Psoas muscle (tissue), 8 donors: ENCODE data around the gene UCHL3. TPM values are rescaled to one million over a fixed set of nuclear protein-coding genes. Genes with fewer than 3 reads are reported as not detected.

Experiments
- ATAC-seq, 4 donors: fragments of 200-7000 bp; cut with Tn5 transposase; one replicate each; pipeline ENCODE4 v1.9.1; 2020; ENCODE audit warnings: moderate library complexity in 3 of 4, mild to moderate bottlenecking in 2 of 4
- DNase-seq, 2 donors: peaks; one replicate each; pipeline ENCODE4 v3.0.0-alpha.2; 2020
- H3K27ac ChIP-seq: fragments of 200-600 bp; one replicate; pipeline ENCODE4 v1.8.0; 2022
- H3K27me3 ChIP-seq, 3 donors: fragments of 200-600 bp in 1 of 3; one replicate each; pipeline versions ENCODE4 v1.6.1 to v1.8.0; 2013 to 2022; ENCODE audit warnings: low read length in 2 of 3, mild to moderate bottlenecking in 2 of 3, moderate library complexity in 1 of 3; ENCODE audit not compliant: insufficient read depth in 3 of 3
- H3K36me3 ChIP-seq, 2 donors: fragments of 200-600 bp in 1 of 2; one replicate each; pipeline versions ENCODE4 v1.6.1 to v1.8.0; 2013 to 2022; ENCODE audit warnings: low read depth in 1 of 2, mild to moderate bottlenecking in 1 of 2, moderate library complexity in 1 of 2; ENCODE audit not compliant: insufficient read depth in 1 of 2
- H3K4me1 ChIP-seq: fragments of 200-600 bp; one replicate; pipeline ENCODE4 v1.8.0; 2022
- H3K4me3 ChIP-seq: fragments of 200-600 bp; one replicate; pipeline ENCODE4 v1.8.0; 2022; ENCODE audit warnings: mild to moderate bottlenecking
- H3K9me3 ChIP-seq: fragments of 200-600 bp; one replicate; pipeline ENCODE4 v1.8.0; 2022
- CTCF ChIP-seq: fragments of 200-600 bp; IDR thresholded peaks from one replicate; pipeline ENCODE4 v1.8.0; 2022; ENCODE audit warnings: antibody characterized with exemption
- WGBS, 3 donors: extraction: QIAGEN DNeasy Blood & Tissue Kit; methylation state at CpG; one replicate each; pipeline versions ENCODE4 v1.1.6 to v1.1.7; 2013; 5-methylcytosine and 5-hydroxymethylcytosine counted together
- intact Hi-C, 2 donors: fragments of 100-400 bp; cut with DNase I; formaldehyde crosslinking; loops; one replicate each; pipeline versions ENCODE4 v1.11.0 to v1.14.2; 2022
- polyA plus RNA-seq, 3 donors: library from polyadenylated mRNA; stranded (reverse); fragments of 200-250 nt; gene quantifications; one replicate each; pipeline ENCODE4 v1.2.3, GENCODE V29; 2013
- total RNA-seq, 4 donors: library from RNA; stranded (reverse); fragmentation: NEBNext Ultra II Directional in 2 of 4; extraction: Animal tissue kit (Norgen Biotek cat#: 25700) in 2 of 4; gene quantifications; one replicate each; pipeline versions ENCODE4 v1.2.1 to v1.2.4, GENCODE V29; 2021 to 2023
- donor health status: healthy with polysubstance abuse.
- donor health status: DM: no; HTN: no; CAD: no; lungs with moderate emphysema.
- donor health status: Bipolar disorder and iron deficiency.
- donor health status: healthy.
- donor health status: DM: yes; HTN: yes; CAD: no.
- donor health status: DM: no; HTN: no; CAD: no.
- donor health status: DM: no; HTN: no; CAD: no.
- donor health status: DM: yes; HTN: yes; CAD: no.

UCHL3 gene
- total and polyA plus RNA-seq, 7 donors: 33.8 to 96.5 (median 52.3) TPM

- no peak for TF ChIP-seq CTCF
- no peaks in the 10 kb centered on the region for H3K9me3 ChIP-seq
- H3K27ac ChIP-seq: no peak overlapping the region
- peaks cover 0 to 14% of the 10 kb centered on the region in 2 donors for H3K36me3 ChIP-seq
- intact Hi-C loops: no loop called here
- WGBS, 3 donors: 59 to 67% (median 66%) methylated on average over 1 of the region's 1 CpG
- ATAC-seq (no peak), DNase-seq (no peak)
- H3K4me1 ChIP-seq: no peaks in the 10 kb centered on the region
- H3K4me3 ChIP-seq: no peak overlapping the region
- H3K27me3 ChIP-seq: no peaks in the 10 kb centered on the region
Observed at GRCh38 chr13:75620020-75620419, 70.4 kb downstream of the UCHL3 start.

- no peak for ATAC-seq
- no peak overlapping the region for H3K4me3 ChIP-seq
- no peak for DNase-seq
- 61 to 70% (median 69%) methylated on average over 2 of the region's 2 CpGs for WGBS, 3 donors
- no peaks in the 10 kb centered on the region for H3K9me3 ChIP-seq
- peaks cover 0 to 18% of the 10 kb centered on the region in 2 donors for H3K36me3 ChIP-seq
- no peak overlapping the region for H3K27ac ChIP-seq
- TF ChIP-seq CTCF: no peak
- no peaks in the 10 kb centered on the region for H3K4me1 ChIP-seq
- intact Hi-C loops: no loop called here
- H3K27me3 ChIP-seq: no peaks in the 10 kb centered on the region
Observed at GRCh38 chr13:75621147-75621546, 71.6 kb downstream of the UCHL3 start.

GRCh38 chr13:75628801-75629200 lies 79.2 kb downstream of the UCHL3 start:
- Histone ChIP-seq H3K4me1 (no peaks in the 10 kb centered on the region), H3K4me3 (no peak overlapping the region), H3K36me3 (peaks cover 0 to 23% of the 10 kb centered on the region in 2 donors), H3K27ac (no peak overlapping the region), H3K9me3 (no peaks in the 10 kb centered on the region), H3K27me3 (no peaks in the 10 kb centered on the region)
- intact Hi-C loops: no loop called here
- TF ChIP-seq CTCF: no peak
- WGBS, 3 donors: 83 to 89% (median 85%) methylated on average over 4 of the region's 4 CpGs
- ATAC-seq (no peak), DNase-seq (no peak)

GRCh38 chr13:75633285-75633684 lies 83.7 kb downstream of the UCHL3 start:
- DNase-seq (no peak), ATAC-seq (no peak)
- H3K4me3 ChIP-seq: no peak overlapping the region
- H3K36me3 ChIP-seq: peaks cover 0 to 6% of the 10 kb centered on the region in 2 donors
- no peak for TF ChIP-seq CTCF
- peaks cover 0 to 10% (median 0%) of the 10 kb centered on the region in 3 donors for H3K27me3 ChIP-seq
- 27 to 51% (median 41%) methylated on average over 2 of the region's 2 CpGs for WGBS, 3 donors
- H3K9me3 ChIP-seq: no peaks in the 10 kb centered on the region
- H3K27ac ChIP-seq: no peak overlapping the region
- intact Hi-C loops: no loop called here
- peaks cover 5% of the 10 kb centered on the region for H3K4me1 ChIP-seq
